ENCODE results near the gene TTC9B.

The TTC9B gene

DNA sequence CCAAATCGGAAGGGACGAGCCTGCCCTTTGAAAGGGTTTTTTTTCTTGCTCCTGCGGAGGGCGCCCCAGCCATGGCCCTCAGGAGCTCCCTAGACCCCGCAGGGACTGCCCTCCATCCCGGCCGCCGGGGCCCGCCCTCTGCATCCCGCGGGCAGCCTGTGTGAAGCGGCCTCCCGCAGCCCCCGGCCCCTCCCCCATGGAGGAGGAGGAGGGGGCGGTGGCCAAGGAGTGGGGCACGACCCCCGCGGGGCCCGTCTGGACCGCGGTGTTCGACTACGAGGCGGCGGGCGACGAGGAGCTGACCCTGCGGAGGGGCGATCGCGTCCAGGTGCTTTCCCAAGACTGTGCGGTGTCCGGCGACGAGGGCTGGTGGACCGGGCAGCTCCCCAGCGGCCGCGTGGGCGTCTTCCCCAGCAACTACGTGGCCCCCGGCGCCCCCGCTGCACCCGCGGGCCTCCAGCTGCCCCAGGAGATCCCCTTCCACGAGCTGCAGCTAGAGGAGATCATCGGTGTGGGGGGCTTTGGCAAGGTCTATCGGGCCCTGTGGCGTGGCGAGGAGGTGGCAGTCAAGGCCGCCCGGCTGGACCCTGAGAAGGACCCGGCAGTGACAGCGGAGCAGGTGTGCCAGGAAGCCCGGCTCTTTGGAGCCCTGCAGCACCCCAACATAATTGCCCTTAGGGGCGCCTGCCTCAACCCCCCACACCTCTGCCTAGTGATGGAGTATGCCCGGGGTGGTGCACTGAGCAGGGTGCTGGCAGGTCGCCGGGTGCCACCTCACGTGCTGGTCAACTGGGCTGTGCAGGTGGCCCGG, 26.1 kb downstream of the TTC9B start:
- H3K4me3 ChIP-seq (replicated peaks; ENCODE audit: low read depth, low read length): peak overlapping the region; percentile 85
- DNase-seq (ENCODE audit: extremely low read depth, insufficient read length): no peak

DNA sequence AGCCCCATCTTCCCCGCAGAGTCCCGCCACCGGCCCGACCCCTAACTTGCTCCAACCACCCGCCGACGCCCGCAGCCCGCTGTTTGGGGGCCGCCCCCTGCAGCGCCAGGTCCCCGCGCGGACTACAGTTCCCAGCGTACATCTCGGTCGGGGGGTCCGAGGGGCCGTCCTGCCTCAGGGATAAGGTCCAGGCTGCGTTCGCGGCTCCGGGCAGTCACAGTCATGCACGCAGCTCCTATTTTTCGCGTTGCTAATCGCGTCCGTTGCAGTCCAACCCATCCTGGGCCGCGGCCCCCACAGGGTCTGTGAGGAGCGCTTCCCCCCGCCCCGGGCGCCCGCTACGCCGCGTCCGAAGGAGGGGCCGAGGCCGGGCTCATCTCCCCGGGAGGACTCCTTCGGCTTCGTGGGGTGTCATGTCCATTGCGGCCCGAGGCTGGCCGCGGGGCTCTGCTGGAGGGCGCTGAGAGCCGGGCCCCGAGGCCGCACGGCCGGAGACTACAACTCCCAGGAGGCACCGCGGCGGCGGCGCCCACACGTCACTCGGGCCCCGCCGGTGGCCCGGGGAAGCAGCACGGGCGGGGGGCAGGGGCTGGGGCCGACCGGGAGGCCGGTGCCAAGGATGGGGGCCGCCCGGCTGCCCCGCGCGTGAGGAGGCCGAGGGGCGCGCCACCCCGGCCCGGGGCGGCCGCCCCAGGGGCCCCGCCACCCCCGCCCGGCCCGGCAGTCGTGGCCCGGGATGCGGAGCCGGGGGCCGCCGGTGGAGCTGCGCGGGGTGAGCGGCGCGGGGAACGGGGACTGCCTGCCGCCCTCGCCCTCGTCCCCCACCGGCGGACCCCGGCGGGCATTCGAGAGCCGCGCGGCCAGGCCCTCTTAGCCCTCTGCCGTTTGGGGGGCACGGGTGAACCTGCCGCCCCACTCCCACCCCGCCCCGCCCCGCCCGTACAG, 27.0 kb downstream of the TTC9B start, which contains the start of gene MAP3K10:
MAP3K10 (plus strand) TSS at position 536 of the 945 bp plus-strand sequence. CDS start 606 bp downstream, outside the sequence.
- H3K4me3 ChIP-seq (replicated peaks; ENCODE audit: low read depth, low read length): peak within 1 kb of the TSS; percentile 85
- H3K36me3 ChIP-seq (ENCODE audit: control insufficient read depth, insufficient read depth, low read length): no peaks in the 10 kb centered on the region
- no peaks in the 10 kb centered on the region for H3K27me3 ChIP-seq (replicated peaks; ENCODE audit: control insufficient read depth, insufficient read depth, low read length)

More for the DNA sequence above, 26.1 kb downstream of the TTC9B start:
- TF ChIP-seq, protein P1, sequence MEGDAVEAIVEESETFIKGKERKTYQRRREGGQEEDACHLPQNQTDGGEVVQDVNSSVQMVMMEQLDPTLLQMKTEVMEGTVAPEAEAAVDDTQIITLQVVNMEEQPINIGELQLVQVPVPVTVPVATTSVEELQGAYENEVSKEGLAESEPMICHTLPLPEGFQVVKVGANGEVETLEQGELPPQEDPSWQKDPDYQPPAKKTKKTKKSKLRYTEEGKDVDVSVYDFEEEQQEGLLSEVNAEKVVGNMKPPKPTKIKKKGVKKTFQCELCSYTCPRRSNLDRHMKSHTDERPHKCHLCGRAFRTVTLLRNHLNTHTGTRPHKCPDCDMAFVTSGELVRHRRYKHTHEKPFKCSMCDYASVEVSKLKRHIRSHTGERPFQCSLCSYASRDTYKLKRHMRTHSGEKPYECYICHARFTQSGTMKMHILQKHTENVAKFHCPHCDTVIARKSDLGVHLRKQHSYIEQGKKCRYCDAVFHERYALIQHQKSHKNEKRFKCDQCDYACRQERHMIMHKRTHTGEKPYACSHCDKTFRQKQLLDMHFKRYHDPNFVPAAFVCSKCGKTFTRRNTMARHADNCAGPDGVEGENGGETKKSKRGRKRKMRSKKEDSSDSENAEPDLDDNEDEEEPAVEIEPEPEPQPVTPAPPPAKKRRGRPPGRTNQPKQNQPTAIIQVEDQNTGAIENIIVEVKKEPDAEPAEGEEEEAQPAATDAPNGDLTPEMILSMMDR (IDR thresholded peaks at IDR 0.05; ENCODE audit: insufficient read depth, low read length, poor library complexity, severe bottlenecking): peak; percentile 25
- H3K36me3 ChIP-seq (ENCODE audit: control insufficient read depth, insufficient read depth, low read length): peaks cover under 1% of the 10 kb centered on the region; the same call in 1 of the 2 replicates
- no peaks in the 10 kb centered on the region for H3K27me3 ChIP-seq (replicated peaks; ENCODE audit: control insufficient read depth, insufficient read depth, low read length)

DNA sequence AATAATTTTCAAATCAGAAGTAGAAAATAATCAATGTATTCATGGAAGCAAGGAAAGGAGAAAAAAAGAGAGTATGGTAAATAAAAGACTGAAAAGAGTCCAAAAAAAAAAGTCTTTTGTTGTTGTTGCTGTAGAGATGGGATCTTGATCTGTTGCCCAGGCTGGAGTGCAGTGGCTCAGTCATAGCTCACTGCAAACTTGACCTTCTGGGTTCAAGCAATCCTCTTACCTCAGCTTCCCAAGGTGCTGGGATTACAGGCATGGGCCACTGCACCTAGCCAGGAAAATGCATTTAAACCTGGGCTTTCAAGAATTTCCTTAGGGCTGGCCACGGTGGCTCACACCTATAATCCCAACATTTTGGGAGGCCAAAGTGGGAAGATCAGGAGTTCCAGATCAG, 33.9 kb downstream of the TTC9B start:
- no peaks in the 10 kb centered on the region for H3K36me3 ChIP-seq (ENCODE audit: control insufficient read depth, insufficient read depth, low read length)

More for the DNA sequence above, 27.0 kb downstream of the TTC9B start, which contains the start of gene MAP3K10:
- TF ChIP-seq, protein P1 (IDR thresholded peaks at IDR 0.05; ENCODE audit: insufficient read depth, low read length, poor library complexity, severe bottlenecking): no peak
- peak; percentile 92 for DNase-seq (ENCODE audit: extremely low read depth, insufficient read length)

DNA sequence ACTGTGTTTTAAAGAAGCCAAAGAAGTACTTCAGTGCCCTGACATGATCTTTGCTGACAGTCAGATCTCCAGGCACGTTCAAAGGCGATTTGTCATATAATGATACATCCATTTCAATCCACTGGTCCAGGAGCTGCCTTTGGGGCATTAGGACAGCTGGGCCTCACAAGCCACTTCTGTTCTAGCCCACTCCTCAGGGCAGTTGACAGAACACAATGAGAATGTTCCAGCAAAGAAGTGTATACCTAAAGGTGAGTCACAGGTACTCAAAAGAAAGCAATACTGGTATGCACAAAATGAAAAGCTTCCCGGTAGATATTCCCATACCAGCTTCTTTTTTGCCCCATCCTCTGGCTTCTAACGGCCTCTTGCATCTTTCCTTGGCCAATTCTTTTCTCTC, 39.4 kb downstream of the TTC9B start:
- Histone ChIP-seq H3K27me3 (replicated peaks; ENCODE audit: control insufficient read depth, insufficient read depth, low read length) (no peaks in the 10 kb centered on the region), H3K4me3 (replicated peaks; ENCODE audit: low read depth, low read length) (no peak overlapping the region), H3K36me3 (ENCODE audit: control insufficient read depth, insufficient read depth, low read length) (no peaks in the 10 kb centered on the region)
- TF ChIP-seq, protein P1 (IDR thresholded peaks at IDR 0.05; ENCODE audit: insufficient read depth, low read length, poor library complexity, severe bottlenecking): no peak
- no peak for DNase-seq (ENCODE audit: extremely low read depth, insufficient read length)

More for the DNA sequence above, 33.9 kb downstream of the TTC9B start:
- Histone ChIP-seq H3K4me3 (replicated peaks; ENCODE audit: low read depth, low read length) (no peak overlapping the region), H3K27me3 (replicated peaks; ENCODE audit: control insufficient read depth, insufficient read depth, low read length) (no peaks in the 10 kb centered on the region)
- TF ChIP-seq, protein P1 (IDR thresholded peaks at IDR 0.05; ENCODE audit: insufficient read depth, low read length, poor library complexity, severe bottlenecking): no peak
- DNase-seq (ENCODE audit: extremely low read depth, insufficient read length): no peak

DNA sequence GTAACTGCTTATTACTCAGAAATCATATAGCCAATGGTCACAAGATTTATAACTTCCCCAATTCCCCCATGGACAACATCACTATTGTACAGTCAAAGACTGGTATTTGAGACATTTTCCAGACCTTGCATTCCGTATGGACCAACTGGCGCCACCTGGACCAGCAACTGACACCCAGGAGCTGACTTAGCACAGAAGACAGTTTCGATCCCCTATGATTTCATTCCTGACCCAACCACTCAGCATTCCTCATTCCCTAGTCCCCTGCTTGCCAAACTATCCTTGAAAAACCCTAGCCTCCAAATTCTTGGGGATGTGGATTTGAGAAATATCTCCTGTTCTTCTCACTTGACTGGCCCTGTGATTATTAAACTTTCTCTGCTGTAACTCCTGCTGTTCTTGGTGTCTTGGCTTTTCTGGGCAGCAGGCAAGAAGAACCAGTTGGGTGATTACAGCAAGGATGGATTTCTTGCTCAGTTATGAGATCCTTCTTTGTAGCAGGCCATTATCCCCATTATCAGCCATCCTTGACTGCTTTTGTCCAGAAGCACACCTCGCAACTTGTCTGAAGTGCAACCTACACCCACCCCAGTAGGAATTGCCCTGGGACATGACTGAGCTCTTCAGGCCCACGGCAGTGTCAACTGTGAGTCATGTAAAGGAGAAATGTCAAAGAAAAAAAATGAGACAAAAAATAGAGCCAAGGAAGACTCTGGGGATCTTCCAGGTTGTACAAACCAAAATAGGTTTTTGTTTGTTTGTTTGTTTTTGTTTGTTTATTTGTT, 40.7 kb downstream of the TTC9B start:
- no peaks in the 10 kb centered on the region for H3K36me3 ChIP-seq (ENCODE audit: control insufficient read depth, insufficient read depth, low read length)
- H3K27me3 ChIP-seq (replicated peaks; ENCODE audit: control insufficient read depth, insufficient read depth, low read length): no peaks in the 10 kb centered on the region
- H3K4me3 ChIP-seq (replicated peaks; ENCODE audit: low read depth, low read length): no peak overlapping the region
- DNase-seq (ENCODE audit: extremely low read depth, insufficient read length): no peak
- TF ChIP-seq, protein P1 (IDR thresholded peaks at IDR 0.05; ENCODE audit: insufficient read depth, low read length, poor library complexity, severe bottlenecking): no peak

Measured in GM06990 (cell line).